Measurements from ENCODE around the gene EIF4G2.

DNA sequence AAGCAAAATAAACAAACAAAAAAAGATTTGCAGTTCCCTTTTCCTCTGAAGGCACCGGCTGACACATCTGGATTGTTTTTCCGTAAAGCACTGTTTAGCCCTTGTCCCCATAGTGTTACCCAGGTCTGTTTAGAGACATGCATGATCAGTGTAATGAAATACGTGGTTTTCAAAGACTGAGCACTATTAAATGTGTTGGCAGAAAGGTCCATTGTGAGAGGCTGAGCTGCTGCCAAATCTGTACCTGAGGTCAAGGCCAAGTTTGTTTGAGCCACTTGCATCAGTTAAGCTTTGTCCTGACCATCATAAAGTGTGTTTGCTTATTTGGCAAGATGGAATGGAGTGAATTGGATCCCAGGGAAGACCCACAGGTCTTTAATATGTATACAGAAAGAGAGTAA is 31.3 kb downstream of the EIF4G2 start:
- TF ChIP-seq, protein P1, sequence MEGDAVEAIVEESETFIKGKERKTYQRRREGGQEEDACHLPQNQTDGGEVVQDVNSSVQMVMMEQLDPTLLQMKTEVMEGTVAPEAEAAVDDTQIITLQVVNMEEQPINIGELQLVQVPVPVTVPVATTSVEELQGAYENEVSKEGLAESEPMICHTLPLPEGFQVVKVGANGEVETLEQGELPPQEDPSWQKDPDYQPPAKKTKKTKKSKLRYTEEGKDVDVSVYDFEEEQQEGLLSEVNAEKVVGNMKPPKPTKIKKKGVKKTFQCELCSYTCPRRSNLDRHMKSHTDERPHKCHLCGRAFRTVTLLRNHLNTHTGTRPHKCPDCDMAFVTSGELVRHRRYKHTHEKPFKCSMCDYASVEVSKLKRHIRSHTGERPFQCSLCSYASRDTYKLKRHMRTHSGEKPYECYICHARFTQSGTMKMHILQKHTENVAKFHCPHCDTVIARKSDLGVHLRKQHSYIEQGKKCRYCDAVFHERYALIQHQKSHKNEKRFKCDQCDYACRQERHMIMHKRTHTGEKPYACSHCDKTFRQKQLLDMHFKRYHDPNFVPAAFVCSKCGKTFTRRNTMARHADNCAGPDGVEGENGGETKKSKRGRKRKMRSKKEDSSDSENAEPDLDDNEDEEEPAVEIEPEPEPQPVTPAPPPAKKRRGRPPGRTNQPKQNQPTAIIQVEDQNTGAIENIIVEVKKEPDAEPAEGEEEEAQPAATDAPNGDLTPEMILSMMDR (IDR thresholded peaks at IDR 0.05), result no peak
- TF ChIP-seq POLR2A (IDR thresholded peaks at IDR 0.05), result no peak

All from right lobe of liver (tissue), 4 donors.